ENCODE results near the gene RSPRY1.

RSPRY1 gene

DNA sequence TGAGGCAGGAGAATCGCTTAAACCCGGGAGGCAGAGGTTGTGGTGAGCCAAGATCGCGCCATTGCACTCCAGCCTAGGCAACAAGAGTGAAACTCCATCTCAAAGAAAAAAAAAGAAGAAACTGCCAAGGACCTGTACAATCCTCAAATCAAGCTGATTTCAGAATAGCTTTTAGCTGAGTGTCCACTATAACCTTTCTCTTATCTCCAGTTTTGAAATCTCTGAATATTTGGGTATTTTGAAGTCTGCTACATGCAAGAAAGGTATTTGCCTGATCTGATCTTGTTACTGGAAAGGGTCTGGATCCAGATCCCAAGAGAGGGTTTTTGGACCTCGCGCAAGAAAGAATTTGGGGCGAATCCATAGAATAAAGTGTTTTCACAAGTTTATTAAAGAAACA lies 39.8 kb downstream of the RSPRY1 start:
- no peak for DNase-seq

DNA sequence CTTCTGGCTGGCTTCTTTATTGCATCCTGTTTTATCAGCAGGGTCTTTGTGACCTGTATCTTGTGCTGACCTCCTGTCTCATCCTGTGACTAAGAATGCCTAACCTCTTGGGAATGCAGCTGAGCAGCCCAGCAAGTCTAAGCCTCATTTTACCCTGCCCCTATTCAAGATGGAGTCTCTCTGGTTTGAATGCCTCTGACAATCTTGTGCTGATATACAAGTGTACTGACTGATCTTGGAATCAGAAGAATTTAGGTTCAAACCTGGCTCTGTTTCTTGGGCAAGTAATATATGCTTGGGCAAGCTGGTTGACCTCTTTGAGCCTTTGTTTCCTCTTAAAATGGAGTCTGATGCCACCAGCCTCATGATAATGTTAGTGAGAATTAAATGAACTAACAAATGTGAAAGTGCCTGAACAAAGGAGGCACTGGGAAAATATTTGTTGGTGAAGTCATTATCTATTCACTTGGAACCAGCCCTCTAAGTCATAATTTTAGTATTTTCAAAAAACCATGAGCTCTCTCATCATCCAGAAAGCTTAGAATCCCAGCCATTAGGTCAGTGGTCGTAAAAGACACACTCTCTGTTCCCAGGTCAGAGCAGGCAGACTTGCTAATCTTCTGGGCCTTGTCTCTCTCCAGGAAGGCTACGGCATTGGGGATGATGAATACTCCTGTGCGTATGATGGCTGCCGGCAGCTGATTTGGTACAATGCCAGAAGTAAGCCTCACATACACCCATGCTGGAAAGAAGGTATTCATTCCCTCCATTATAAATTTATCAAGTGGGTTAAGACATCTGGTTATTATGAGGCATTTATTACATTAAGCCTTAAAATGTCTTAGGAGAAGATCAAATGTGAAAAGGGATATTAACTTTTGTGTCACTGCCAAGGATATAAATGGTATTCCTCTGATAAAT lies 40.8 kb downstream of the RSPRY1 start:
- no peak for DNase-seq

DNA sequence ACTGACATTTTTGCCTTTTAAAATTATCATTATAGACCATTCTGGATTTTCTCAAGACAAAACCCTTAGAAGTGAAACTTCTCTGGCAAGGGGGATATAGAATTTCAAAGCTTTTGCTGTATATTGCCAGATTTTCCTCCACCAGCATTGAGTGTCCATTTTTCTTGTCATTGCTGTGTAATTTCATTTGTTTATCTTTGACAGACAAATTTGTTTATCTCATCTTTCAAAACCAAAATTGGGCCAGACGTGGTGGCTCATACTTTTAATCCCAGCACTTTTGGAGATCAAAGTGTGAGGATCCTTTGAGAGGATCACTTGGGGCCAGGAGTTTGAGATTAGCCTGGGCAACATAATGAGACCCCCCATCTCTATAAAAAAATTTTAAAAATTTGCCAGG lies 43.0 kb downstream of the RSPRY1 start:
- no peak for DNase-seq

DNA sequence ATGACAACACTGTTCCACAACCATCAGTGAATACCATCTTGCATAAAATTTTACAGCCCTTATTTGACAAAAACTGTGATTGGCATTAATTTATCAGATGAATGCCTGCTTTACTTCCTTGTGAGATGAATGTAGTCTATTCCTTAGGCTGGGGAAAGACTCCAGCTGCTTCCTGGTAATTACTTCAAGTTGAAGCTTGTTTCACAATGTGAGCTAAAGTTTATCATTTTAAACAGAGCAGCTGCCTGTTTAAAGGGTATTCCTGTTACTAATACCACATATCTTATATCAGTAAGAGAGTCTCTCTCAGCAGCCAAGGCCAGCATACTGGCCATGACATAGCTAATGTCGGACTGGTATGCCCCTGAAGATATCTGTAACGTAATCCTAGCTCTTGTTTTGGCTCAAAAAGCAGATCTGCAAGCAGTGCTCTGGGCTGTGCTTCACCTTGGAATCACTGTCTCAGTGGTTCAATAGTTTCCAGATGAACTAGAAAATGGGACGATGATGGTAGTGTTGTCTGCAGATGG lies 45.8 kb downstream of the RSPRY1 start:
- DNase-seq, result no peak

DNA sequence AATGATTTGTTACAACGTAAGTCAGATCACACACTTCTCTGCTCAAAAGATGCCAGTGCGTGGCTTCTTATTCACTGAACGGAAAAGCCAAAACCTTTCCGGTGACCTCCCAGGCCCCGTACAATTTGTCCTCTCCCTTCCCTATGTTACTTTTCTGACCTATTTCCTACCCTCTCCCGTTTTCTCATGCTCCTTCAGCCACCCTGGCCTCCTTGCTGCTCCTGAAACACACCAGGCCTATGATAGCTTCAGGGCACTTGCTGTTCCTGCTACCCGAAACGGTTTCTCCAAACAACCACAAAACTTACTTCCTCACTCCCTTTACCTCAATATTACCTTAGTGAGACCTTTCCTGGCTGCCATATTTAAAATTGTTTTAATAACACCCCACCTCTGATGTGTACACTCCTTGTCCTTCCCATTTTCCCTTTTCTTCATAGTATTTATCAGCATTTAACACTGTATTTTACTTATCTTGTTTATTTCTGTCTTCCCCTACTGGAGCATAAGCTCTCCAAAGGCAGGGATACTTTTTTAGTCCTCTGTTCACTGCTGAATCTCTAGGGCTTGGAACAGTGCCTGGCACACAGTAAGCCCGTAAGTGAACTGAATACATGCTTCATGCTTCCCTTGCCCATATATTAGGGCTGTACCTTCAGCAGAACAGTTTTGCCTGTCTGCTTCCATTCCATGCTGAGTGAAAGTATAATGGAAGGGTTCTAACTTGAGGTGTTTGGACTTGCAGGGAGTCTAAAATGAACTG lies 48.0 kb downstream of the RSPRY1 start:
- no peak for DNase-seq

DNA sequence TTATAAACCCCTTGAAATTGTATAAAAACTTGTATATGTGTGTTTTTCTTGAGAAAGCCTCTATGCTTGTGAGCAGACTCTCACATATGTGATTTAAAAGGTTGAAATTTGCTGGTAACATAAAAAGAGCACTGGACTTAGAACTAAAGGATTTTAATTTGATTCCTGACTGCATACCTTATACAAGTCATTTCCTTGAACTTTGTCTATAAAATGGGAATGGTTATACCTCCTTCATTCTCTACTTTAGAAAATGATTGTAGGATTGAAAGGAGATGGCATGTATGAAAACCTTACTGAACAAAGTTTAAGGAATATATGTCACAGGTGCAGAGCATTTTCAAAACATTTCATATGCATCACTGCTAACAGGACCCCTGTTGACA lies 48.6 kb downstream of the RSPRY1 start:
- no peak for DNase-seq

DNA sequence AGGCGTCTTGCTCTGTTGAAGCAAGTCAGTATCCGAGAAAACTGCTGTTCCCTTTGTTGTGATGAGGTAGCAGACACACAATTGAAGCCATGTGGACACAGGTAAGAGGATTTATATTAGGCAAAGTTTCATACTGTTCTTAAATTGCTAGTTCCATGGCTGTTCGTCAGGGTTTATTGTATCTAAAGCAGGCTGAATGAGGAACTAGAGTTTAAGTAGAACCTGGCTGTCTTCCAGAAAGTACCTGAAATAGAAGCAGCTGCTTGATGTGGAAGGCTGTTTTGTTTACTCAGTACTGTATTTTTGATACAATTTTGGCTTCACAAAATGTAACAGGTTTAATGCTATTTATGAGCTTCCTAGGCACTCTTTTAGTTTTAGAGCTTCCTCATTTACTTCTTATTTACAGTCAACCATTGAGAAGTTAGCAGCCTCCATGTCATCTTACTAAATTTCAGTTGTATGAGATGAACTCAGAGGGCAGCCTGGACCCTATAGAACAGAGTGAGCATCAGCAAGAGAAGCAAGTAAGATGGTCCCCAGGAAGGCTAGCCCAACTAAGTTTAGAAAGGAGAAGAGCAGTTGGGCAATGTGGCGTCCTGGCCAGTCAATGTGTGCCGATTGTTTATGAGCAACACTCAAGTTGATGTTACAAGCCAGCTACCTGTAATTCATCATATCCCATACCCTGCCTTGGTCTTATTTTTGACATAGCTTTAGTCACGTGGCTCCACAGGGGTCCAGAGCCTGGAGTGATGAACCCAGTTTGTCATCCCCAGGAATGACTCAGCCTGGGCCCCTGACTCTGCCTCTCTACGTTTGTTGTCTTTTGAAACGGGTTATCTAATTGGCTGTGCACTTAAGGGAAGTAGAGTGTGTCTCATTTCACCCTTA lies 49.2 kb downstream of the RSPRY1 start:
- DNase-seq, result peak; percentile 74

DNA sequence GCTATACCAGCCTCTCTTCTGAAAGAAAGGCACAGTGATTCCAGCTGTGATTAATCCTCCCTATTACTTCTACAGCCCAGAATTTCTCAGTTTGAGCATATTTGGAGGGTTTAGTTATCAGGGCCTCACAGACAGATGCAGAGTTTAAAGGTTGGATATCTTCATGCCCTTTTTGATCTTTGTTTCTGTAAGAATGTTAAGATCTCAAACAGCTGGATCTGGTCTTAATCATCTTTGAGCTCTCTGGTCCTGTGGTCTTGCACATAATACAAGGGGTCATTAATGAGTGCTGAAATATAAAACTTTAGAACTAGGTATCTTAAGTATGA lies 49.9 kb downstream of the RSPRY1 start:
- no peak for DNase-seq

DNA sequence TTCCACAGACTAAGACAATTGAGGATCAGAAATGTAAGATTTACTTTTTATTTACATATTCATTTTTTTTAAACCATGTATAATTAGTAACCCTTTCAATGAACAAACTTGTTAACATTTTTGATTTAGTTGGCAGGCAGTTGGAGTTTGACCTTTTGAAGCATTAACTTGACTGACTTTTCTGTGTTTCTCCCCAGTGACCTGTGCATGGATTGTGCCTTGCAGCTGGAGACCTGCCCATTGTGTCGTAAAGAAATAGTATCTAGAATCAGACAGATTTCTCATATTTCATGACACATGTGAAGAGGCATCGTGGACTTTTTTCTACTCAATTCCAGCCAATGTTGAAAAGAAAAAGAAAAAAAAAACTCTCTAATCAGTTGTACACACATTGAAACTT lies 52.6 kb downstream of the RSPRY1 start:
- no peak for DNase-seq

DNA sequence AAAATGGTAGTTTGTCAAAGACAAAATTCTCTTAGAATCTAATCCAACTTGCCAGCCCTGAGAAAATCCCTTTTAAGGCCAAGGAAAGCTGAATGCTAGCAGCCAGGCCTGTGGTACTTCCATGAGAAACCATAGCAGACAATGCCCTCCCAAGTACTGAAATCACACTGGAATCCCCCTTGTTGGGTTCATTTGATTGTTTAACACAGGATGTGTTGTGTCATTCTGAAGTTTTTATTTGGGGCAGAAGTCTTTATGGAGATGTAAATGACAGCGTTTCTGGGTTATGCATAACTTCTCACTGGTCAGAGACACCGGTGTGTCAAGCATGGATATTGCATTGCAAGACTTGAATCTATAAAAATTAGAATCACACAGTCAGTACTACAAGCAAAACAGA lies 53.0 kb downstream of the RSPRY1 start:
- DNase-seq, result peak; percentile 34

DNA sequence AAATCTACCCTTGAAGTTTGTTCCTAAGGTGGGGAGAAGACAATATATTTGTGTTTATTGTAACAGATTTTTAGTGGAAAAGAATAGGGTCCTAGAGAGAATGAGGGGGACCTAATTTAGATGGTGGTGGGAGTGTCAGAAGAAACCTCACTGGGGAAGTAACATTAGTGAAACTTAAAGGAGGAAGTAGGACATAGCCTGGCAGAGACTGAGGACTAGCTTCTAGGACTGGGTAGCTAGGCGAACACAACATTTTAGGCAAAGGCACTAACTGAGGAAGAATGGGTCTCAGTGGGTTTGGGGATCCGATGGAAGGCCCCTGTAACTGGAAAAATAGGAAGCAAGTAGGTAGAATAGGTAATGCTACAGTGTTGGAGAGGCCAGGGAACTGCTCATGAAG lies 54.7 kb downstream of the RSPRY1 start:
- DNase-seq, result no peak

DNA sequence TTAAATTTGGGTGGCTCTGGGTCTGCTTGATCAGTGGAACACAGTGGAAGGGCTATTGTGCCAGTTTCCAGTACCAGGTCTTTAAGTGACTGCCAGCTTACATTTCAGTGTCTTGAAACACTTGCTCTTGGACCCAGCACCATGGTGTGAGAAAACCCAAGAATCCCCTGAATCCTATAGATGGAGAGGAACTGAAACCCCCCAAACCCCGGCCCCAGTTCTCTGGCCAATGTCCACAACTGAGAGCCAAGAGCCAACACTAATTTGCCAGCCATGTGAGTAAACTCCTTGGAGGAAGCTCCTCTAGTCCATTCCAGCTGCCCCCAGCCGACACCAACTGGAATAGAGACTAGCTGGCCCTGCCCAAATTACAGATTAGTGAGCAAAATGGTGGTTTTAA lies 56.5 kb downstream of the RSPRY1 start:
- no peak for DNase-seq

DNA sequence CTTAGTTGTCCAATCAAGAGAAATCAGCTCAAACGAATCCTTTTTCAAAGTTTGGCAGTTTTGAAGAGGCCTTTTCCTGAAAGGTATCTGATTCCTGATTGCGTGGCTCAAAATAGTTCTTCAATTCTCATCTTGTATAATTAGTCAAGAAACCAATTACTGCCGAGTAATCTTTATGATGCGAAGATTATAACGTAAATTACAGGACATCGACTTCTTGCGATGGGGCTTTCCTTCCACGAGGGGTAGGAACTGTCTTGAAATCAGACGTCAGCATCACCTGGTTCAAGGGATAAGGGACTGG lies 58.3 kb downstream of the RSPRY1 start:
- no peak for DNase-seq

DNA sequence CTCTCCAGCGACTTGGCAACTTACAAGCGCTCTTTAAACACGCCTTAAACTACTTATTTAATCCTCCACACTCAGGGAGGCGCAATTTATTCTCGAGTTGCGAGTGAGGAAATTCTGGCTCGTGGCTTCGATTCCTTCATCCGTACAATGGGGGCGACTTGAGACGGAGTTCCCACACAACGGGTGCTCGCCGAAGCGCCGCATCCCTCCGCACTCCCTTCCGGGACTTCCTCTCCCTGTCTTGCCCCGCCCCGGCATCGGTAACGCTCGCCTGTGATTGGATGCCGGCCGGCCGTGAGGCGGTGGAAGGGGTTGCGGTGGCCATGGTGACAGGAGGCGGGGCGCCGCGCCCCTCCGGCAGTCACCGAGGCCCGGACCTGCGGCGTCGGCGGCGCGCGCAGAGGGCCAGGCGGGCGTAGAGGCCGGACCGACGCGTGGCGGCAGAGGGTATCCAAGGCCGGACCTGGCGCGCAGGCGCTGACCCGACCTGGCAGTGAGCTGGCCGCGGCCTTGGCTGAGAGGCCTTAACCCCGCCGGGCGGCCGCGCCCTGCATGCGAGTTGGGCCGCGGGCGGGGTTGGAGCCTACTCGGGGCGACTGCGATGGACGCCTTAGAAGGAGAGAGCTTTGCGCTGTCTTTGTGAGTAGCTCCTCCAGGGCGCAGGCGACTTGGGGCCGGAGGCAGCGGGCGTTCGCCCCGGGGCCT lies 58.8 kb downstream of the RSPRY1 start, which contains the start of gene ARL2BP:
TSS of gene ARL2BP (plus strand) at position 493 of the 705 bp plus-strand sequence. CDS start at position 602, 109 bp downstream.
- DNase-seq, result peak; percentile 98

DNA sequence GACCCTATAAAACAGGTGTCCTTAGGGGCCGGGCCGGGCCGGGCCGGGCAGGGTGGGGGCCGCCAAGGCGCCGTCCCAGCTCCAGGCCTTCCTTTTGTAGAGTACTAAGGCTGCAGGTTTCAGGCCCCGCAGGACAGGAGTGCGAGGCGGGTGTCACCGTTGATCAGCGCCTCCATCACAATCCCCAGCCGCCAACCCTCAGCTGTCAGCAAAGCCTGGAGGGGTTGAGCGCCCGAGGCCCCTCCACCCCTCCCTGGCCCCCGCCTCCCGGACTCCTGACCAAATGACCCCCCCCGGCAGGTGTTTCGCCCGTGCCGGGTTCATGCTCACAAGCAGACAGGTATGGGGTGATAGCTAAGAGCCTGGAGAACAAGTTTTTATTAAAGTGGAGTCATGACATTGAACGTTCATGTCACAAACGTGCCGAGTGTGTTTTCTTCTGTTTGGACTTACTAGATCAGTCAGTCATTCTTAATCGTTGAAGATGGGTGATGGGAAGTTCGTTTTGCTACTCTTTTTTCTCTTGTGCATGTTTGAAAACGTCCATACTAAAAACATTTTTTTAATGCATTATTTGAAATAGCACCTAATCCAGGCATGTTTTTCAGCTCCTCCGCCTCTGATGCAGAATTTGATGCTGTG lies 59.5 kb downstream of the RSPRY1 start:
- DNase-seq, result peak; percentile 16

DNA sequence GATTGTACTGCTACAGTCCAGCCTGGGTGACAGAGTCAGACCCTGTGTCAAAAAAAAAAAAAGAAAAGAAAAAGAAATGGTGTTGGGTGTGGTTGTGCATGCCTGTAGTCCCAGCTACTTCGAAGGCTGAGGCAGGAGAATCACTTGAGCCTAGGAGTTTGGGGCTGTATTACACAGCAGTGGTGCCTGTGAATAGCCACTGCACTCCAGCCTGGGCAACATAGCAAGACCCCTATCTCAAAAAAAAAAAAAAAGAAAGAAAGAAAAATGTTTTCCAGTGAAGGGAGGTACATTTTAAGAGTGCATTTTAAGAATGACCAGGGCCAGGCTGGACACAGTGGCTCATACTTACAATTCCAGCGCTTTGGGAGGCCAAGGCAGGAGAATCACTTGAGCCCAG lies 65.2 kb downstream of the RSPRY1 start:
- no peak for DNase-seq

DNA sequence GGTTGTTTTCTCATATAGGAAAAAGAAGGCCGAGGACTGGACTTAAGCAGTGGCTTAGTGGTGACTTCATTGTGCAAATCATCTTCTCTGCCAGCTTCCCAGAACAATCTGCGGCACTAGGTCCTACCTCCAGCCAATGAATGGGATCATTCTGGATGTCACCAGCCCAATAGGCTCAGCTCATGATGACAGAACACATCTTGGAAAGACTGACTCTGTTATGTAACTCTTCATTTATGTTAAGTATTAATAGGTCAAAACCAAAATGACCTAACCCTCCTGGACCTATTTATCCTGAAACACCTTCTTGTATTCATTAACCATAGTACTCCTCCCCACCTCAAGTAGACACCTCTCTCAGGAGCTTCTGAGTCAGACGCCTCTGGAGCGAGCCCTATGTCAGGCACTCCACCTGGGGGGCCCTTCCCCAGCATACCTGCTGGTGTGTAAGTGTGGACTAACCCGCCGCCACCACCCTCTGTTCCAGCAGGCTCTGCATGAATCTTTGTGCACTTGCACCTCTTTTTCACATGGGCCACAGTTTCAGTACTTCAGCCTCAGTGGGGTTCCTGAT lies 66.1 kb downstream of the RSPRY1 start:
- no peak for DNase-seq

DNA sequence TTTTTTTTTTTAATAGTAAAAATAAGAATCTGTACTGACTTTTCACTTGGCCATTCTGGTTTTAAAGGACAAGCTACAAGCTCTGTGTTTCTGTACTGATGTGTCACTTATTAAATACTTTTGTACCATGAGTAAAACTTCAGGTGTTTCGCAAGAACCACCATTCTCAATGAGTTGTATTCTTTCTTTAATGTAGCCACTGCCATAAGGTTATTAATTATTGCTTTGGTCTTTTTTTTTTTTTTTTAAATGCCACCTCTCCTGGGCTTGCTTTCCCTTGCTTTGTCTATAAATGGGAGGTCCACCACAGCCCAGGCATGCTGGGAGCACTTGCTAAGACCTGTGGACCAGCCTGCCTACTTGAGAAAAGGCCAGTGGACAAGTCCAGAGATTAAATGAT lies 67.3 kb downstream of the RSPRY1 start:
- DNase-seq, result no peak

DNA sequence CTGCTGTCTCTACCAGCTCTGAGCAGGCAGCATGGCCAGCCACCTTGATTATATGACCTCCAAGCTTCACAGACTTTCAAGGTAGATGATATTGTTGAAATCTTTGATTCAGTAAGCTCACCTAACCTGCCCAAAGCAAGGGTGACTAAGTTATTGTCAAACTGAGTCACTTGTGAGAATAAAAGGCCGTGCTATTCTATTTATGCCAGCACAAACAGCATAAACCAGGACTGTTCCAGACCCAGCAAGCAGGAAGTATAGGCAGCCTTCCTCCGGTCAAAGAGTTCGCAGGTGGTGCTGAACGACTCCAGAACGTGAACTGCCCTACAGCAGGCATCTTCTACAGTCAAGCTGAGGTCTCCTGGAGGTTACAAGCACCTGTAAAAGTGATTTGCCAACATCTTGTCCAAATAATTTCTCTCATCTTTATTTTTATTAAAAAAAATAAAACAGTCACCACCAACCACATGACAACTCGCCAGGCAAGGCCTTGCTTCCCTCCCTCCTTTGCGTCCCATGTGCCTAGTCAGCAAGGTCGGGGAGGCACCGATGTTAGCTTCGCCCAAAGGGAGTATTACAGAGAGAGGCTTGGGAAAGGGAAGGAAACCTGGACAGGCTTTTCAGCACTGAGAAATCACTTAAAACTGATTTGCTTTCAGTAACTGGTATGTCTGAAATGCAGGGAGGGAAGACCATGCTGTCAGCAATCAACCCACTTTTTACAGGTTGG lies 69.7 kb downstream of the RSPRY1 start:
- DNase-seq, result no peak

DNA sequence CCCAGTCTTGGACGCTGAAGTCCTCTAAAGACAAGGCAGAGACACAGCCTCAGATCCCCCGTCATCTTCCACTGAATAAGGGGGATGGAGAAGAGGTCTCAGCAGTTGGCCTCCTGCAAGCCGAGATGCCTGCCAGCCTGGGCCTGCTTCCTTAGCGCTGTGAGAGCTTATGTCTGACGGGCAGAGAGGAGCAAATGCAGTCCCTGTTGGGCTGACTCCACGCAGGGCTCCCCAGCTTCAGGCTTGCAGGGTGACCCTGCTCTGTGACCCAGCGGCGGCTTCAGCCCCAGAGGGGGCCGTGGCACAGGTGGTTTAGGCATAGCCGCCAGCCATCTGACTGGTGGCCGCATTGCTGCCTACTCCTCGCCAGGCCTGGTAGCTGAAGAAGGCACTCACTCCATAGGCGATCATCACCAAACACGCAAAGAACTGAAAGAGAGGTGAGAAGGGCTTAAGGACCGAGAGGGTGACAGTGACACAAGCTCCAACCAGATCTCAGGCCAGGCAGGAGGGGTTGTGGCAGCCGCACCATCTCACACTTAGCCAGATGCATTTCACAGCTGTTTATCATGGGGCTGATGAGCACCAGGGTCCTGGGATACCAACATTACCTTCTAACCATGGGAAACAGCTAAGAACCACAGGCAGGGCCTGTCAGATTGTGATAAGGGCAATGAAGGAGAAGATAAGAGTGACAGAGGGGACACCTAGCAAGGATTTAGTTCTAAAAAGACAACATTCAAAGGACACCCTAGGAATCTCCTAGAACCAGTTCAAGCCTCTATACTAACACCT lies 70.7 kb downstream of the RSPRY1 start:
- no peak for DNase-seq

All from activated CD4-positive, alpha-beta T cell treated with anti-CD3 and anti-CD28 coated beads, Interleukin-2, amount 50 U/mL, for 16 hours (primary cell).